NCI-H345 (cell line): Measurements from ENCODE around the gene LRTM2.
"Not testable (repeated sequence)": the region's sequence is repeated elsewhere in the genome, so short reads cannot be mapped to it uniquely, and the experiment has no call there.

ENCODE experiments used
- DNase-seq: peaks from one replicate; lab custom pipeline; 2025; lab: John Stamatoyannopoulos, UW

The LRTM2 gene

DNA sequence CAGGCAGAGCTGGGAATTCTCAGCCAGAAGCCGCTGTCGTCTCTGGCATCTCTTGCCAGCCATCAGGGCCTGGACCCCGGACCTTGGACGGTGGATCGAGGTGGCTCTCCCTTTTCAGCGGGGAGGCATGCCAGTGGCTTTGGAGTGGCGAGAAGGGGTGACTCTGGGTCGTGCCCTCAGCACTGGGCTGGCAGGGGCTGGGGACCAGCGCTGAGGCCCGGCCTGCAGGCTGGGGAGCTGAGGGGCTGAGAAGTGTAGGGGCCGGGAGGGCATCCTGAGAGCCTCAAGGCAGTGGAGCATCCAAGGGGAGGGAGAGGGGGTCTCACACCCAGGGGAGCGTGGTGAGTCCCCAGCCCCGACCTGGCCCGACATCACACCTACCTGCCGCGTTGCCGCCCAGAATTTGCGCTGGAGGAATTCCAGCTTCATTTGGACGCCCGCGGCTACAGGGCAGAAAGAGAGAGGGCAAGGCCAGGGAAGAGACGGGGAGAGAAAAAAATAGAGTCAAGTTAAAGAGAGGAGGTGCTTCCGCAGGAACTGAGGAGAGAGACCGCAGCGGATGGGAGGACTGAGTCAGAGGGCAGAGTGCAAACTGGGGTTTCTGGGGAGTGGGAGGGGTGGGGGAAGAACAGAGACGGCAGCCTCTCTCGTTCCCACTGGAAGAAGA is 9.0 kb upstream of the LRTM2 start:
- no peak for DNase-seq

DNA sequence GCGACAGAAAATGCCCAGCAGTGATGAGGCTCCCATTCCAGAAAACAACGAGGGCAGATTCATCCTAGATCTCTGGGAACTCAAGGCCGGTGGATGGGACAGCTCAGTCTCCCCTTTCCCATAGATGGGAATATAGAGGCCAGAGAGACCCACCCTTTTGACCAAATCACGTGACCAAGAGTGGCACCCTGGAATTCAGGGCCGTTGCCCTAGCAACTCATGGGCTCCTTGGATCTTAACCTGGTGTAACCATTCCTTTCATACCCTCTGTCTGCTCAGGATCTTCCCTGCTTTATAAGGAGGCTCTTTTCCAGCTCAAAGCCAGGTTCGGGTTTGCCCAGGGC is 8.4 kb upstream of the LRTM2 start:
- DNase-seq = no peak

DNA sequence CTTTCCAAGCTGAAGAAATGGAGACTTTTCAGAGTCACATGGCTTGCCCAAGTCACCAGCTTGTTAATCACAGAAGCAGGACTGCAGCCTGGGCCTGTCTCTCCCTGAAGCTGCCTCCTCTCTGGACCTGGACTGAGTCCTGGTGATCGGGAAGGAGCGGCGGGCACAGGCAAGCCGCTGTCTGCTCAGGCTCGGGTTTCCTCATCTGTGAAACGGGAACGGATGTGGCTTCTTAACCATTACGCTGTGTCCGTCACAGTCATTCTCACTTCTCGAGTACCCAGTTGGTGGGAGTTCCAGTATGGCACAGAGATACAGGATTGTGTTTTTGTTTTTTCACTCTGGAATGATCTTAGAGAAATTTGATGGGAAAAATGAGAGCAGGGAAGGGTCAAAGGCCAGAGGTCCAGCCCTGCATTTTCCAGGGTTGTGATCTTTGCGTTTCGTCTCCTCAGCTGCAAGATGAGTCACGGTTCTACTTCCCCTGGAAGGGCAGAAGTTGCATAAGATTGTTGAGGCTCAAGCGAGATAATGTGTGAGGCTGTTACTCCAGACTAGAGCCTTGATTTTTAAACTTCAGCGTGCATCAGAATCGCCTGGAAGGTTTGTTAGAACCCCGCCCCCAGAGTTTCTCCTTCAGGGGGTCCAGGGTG is 7.6 kb upstream of the LRTM2 start:
- no peak for DNase-seq

DNA sequence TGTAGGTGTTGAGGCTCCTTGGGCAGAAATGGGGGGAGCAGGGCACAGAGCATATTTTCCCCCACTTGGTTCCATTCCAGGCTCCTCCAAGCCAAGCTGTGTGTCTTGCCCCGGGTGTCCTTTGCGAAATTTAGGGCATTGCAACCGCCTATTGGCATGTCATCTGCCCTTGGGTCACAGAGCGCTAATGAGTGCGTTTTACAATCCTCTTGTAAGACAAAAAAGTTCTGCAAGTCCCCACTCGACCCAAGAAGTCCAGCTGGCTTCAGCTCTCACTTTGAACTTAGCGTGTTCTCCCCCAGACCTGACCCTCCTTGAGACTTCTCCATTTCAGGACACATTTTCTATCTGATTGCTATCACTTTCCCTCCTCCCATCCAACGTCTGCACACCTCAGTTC is 6.1 kb upstream of the LRTM2 start:
- no peak for DNase-seq

DNA sequence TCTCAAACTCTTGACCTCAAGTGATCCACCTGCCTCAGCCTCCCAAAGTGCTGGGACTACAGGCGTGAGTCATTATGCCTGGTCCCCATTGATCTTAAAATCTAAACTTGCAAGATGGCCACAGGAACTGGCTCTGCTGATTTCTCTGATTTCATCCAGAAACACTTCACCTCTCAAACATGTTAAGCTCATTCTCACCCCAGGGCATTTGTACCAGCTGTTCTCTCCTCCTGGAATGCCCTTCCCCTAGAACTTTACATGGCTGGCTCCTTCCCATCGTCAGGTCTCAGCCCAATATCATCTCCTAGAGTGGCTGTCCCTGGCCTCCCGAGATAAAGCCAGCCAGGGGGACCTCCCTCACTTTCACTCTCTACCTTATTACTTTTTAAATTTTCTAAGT is 5.3 kb upstream of the LRTM2 start:
- DNase-seq = no peak

DNA sequence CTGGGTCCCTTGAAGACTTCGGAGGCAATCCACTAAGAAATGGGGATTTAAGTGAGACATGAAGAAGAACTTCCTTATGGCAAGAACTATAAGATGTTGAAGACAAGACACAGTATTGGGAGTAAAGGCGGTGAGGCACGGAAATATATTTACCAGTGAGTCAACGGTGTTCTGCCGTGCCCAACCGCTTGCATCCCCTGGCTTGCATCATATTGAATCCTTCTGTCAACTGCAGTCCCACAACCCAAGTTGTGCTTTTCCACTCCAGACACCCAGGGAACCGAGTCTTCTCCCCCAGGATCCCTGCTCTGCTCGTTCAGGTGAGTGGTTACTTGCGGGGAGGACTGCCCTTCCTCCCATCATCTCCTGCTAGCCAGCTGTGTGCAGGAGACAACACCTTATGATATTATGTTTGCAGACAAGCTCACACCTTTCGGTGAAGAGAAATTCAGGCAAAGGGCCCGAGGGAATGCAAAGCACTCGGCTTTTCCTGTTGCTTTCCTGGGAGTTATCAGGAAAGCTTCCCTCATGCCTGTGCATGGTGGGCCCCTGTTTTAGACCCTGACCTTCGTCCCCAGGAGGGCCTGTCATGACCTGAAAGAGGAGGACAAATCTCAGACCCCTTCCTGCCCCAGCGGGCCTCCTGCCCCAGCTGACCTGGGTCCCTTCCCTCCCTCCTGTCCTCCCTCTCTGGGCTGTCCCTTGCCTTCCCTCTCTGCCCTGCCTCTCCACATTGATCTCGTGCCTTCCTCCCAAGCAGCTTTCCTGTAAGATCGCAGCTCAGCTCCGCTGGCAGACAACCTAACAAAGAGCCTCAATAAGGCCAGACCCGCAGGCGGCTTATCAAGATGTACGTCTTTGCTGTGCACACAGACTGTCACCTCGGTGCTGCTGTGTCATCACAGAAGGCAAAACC is 4.3 kb upstream of the LRTM2 start:
- DNase-seq = no peak

DNA sequence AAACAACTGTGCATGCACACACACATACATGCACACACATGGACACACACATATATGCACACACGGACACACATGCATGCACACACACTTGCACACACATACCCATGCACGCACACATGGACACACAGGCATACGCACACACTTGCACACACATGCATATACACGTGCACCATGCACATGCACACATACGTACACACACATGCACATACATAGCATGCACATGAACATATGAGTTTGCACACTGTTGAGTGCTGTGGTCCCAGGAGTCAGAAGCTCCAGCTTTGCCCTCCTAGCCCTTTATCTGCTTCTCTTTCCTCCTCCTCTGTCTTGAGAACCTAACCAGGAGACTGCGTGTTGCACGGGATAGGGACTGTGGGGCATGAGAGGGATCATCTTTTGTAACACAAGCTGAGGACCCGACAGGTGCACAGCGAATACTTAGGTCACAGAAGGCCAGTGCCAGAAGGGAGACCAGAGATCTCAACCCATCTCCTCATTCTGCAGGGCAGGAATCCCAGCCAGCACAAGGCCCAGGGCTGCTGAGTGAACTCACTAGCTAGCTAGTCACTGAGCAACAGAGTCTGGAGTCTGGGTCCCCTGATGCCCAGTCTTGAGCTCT is 3.5 kb upstream of the LRTM2 start:
- no peak for DNase-seq

DNA sequence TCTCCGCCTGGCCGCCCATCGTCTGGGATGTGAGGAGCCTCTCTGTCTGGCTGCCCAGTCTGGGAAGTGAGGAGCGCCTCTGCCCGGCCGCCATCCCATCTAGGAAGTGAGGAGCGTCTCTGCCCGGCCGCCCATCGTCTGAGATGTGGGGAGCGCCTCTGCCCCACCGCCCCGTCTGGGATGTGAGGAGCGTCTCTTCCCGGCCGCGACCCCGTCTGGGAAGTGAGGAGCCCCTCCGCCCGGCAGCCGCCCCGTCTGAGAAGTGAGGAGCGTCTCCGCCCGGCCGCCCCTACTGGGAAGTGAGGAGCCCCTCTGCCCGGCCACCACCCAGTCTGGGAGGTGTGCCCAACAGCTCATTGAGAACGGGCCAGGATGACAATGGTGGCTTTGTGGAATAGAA is 2.4 kb upstream of the LRTM2 start:
- not testable (repeated sequence) for DNase-seq

DNA sequence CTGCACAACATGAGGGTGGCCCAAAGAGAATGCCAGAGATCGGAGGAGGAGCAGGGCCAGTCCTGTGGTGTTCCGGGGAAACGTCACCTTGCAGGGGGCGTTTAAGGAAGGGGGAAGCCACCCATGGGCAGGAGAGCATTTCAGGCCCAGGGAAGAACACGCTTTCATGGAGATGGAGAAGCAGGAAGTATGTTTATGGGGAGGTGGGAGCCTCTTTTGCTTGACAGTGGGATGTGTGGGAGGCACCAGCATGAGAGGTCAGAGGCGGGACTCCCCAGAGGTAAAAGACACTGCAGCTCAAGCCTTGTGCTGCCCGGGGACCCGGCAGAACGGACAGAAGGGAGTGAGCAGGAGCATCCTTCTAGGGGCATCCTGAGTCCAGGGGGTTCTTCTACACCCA is 1.3 kb upstream of the LRTM2 start:
- DNase-seq = no peak

DNA sequence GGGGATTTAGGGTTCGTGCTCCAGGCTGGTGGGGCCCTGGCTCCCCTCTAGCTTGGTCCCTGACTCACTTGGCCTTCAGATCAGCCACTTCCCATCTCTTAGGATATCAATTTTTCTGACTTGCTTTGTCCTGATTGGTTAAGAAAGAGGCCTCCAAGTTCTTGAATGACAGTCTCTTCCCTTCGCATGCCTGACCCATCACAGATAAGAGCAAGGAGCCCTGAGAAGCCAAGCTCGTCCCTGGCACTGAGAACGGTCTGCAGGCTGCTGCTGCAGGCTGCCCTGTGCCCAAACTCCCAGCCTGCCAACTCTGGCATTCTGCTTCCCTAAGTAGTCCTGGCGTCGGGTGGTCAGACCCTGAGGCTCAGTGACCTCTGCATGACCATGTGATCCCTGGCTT is 794 bp upstream of the LRTM2 start:
- no peak for DNase-seq

DNA sequence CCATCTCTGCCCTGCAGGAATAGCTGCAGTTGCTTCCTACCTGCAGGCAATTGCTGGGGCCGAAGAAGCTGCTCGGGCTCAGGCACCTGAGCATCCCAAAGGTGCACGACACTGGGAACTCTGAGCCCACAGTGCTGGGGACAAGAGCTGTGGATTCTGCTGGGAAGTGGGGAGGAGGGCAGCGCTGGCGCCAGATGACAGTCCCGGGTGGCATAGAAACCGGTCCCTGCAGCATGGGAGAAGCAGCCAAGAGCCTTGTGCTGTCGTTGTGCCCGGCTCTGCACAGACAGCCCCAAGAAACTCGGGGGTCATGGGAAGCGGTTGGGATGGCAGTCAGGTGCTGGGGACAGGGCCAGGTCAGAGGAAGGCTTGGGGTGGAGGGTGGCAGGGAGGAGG is 529 bp downstream of the LRTM2 start:
- DNase-seq = no peak

DNA sequence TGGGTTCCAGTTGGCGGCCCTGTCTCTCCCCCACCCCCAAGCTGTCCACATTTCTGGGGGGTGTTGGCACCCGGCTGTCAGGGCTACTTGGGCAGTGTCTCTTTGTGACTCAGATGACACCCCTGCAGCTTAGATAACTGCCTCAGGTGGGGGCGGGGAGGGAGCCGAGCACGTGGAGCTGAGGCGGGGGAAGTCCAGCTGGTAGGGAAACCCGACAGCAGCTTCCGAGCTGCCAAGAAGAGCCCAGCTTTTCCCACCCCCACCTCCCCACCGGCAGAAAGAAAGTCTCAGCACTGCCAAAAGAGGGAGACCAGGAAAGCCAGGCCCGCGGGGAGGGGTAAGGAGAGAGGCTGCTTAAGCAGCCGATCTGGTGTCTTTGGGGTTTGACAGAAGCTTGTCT is 1.4 kb downstream of the LRTM2 start:
- no peak for DNase-seq

DNA sequence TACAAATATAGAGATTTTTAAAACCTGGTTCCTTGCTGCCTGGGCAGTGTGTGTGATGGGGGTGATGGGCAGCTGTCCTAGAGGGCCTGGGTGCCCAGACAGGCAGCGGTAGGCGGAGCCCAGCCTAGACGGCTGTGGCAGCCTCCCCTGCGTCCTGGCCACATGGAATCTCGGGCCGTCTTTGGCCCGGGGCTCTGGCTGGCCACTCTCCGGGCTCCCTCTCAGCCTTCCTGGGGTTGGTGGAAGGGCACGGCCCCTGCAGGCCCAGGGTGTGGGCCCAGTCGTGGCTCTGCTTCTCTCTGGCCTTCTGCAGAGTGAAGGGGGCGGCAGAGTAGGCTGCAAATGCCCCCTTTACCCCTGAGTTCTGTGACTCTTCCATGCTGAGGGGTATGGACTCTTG is 2.3 kb downstream of the LRTM2 start:
- DNase-seq = no peak

DNA sequence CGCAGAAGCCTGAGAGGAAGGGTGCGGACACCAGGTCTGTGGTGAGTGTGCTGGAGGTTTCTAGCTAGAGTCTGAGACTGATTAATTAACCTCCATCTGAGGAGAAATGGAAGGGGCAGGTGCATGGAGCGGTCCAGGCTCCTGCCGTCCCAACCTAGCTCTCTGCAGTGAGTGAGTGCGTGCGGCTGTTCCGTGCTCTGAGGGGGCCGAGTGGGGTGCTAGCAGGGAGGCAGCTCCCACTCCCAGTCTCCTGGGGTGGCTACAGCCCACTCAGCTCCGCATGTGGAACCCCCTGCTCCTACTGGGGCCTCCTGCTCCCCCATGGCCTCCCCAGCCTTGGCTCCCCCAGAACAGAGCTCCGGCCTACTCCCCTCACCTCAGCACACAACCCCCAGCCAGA is 2.9 kb downstream of the LRTM2 start:
- DNase-seq = no peak

DNA sequence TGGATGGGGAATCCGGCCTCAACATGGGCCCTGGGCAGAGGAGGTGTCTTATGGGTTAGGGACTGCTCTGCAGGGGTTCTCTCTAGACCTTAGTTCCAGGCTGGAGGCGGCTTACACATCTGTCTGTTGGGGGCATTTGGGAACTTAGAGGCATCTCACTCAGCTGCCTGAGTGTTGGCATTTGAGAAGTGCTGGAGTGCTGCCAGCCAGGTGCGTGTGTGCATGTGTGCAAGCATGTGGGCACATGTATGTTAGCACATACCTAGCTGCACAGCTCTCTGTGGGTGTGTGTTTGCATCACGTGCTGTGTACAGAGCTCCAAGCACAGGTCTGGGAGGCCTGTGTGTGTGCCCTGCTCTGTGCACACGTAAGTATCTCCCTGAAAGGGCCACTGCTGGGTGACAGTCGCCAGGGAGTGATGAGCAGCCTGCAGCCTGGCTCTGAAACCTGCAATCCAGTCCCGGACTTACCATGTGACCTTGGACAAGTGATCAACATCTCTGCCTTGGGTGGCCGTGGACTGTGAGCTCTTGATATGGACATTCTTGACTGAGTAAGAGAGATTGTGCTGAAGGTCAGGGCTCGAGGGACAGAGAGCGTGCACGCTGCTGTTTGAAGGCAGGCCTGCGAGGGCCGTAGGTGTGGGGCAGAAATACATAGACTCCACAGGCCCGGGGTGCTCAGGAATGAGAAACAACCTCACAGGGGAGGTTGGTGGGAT is 5.2 kb downstream of the LRTM2 start:
- no peak for DNase-seq

DNA sequence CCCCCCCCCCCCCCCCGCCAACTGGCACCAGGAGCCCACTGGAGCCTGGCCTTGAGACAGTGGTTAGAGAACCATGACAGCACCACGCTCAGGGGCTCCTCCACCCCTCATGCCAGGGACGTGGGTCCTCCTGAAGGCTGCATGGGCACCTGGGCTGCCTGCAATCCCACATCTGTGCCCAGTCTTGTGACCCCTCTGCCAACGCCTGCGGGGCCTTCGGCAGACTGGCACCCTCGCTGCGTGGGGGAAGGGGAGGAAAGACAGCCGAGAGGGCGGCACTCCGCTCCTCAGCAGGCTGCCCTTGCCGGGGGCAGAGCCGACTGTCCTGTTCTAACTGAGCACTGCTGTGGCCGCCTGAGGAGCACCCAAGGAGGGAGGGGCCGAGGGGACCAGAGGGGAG is 6.0 kb downstream of the LRTM2 start:
- no peak for DNase-seq

DNA sequence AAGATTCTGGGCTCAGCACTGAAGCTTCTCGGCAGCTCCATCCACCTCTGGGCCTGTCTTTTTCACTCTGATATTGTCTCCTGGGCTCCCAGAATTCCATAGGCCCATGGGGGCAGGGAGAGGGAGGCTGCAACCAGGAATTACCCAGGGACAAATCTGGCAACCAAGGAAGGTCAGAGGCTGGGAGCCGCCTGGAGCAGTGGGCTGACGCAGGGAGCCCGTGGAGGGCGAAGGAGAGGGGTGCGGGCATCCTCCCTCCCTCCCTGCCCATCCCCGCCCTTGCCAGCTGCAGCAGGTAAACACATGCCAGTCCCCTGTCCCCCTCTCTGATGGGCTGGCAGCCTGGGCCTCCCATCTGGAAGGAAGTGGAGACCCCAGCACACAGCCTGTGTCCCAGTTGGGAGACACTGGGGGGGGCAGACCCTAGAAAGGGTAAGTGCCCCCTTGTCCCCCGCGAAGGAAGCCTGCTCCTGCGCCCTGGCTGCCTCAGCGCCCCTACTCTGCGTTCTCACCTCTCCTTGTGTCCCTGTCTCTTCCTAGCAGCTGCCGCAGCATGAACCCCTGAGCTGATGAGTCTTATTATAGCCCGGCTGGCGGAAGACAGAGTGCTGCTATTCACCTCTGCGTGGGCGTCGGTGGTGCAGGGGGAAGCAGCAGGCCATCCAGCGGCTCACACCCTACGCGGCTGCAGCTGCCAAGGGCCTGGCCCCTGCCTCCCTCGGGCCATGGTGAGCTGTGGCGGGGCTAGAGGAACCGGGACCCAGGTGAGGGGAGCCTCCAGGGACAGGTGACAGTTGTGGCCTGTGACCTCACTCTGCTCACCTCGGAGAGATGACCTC is 6.7 kb downstream of the LRTM2 start:
- DNase-seq = no peak

DNA sequence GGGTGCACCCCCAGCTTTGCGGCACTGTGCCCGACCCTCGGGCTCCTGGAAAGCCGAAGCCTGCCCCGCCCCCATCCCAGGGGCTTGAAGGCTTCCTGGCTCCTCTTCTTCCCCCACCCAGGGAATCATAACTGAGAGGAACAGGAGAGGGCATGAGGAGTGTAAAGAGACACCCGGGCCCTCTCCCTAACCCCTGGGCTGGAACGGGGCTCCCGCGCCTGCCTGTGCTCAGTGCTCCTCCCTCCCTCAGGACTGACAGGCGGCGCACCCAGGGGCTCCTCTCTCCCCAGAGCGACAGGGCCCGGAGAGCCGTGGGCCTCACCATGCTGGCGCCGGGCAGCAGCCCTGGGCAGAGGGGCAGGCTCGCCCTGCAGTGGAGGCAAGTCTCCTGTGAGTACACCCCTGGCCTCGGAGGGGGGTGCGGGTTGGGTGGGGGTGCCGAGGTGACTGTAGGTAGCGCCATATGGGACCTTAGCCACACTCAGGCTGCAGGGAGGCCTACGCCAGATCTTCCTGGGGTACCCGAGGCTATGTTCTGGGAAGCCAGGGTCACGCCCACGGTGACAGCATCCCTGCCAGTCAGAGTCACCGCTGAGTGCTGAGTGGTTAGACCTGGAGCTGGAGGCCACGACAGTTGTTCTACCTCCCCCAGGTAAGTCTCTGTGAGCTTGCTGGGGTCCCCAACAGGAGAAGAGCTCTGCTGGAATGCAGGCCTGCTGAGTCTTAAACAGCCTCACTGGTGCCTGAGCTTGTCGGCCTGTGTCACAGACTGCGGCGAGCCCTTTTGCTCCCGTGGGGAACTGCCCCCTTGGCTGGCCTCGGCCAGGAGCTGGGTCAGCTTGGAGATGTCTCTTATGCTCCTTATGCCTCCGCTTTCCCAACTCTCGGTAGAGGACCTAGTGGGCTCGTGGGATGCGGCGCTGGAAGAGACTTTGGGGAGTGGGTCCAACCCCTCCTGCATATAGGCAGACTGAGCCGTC is 7.8 kb downstream of the LRTM2 start:
- DNase-seq = no peak

DNA sequence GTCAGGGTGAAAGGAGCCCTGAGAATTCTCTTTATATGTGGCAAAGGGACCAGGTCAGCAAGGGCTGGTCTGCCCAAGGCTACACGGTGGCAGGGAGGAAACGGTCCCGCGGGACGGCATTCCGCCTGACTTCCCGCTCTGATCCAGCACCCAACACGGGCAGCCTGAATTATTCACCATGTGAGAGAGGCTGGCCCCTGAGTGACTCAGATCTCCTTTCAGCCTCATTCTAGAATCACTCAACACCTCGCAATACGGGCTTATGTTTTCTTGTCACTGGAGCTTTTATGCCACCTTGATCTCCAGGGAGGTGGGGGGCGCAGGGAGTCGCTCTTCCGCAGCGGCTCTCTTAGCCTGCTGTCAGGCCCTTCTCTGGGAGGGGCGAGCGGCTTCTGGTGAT is 8.5 kb downstream of the LRTM2 start:
- no peak for DNase-seq

DNA sequence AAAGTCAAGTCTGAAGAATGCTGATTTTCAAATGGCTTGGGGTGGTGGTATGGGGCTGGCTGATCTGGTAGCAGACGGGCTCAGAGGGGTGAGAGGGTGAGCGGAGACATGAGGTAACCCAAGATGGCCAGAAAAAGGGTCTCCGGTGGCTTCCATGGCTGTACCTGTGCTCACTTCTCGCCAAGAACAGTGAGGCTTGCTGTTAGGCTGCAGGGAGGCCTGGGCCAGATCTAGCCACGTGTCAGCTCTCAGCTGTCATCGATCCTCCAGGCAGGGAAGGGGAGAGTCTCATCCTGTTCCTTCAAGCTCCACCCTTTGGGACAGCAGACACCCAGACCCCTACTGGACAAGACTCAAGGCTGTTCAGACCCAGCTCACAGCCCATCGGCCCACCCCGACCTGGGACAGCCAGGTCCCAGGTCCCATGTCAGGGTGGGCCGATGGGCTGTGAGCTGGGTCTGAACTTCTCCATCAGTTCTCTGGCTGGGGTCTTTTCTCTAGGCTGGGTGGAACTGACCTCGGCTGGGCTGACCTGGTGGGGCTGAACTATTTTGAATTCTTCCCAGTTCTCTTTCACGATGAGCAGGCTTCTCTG is 9.0 kb downstream of the LRTM2 start:
- no peak for DNase-seq
